H1 (cell line): ENCODE measurements around the gene CRIP1. TPM values are rescaled to one million over a fixed set of nuclear protein-coding genes. Genes with fewer than 3 reads are reported as not detected.

Experiments
- CTCF ChIA-PET: fragments of 300-600 bp; sonication (Branson Sonifier 250); formaldehyde crosslinking; loops from one replicate; lab custom pipeline; 2021; ENCODE audit not compliant: partially characterized antibody; lab: Charles Lee
- POLR2A ChIA-PET: fragments of 300-600 bp; sonication (Branson Sonifier 250); formaldehyde crosslinking; loops from one replicate; lab custom pipeline; 2021; ENCODE audit warnings: inconsistent platforms; ENCODE audit not compliant: partially characterized antibody; lab: Charles Lee
- DNase-seq, 2 experiments: peaks; one replicate each; pipeline versions ENCODE4 v3.0.0 to v3.0.0-alpha.2; 2010 to 2022; ENCODE audit warnings: low spot score in 2 of 2, low read depth in 1 of 2, mixed read lengths in 1 of 2
- FAIRE-seq: peaks from 2 replicates; lab custom pipeline; 2011; peaks lifted over from hg19 to GRCh38; lab: Jason Lieb, UNC
- H2AFZ ChIP-seq: 2 replicates; pipeline ENCODE4 v1.8.1; 2012; ENCODE audit warnings: low read length, inconsistent platforms
- H2AK5ac ChIP-seq: 2 replicates; pipeline ENCODE4 v1.6.1; 2013; ENCODE audit warnings: low read depth, low read length
- H2BK120ac ChIP-seq: replicated peaks from 2 replicates; pipeline ENCODE3; 2013; ENCODE audit warnings: low read depth, low read length, inconsistent platforms
- H2BK12ac ChIP-seq: 2 replicates; pipeline ENCODE4 v1.6.1; 2013; ENCODE audit warnings: low read depth, low read length
- H2BK15ac ChIP-seq: 2 replicates; pipeline ENCODE4 v1.6.1; 2013; ENCODE audit warnings: low read length
- H2BK20ac ChIP-seq: 2 replicates; pipeline ENCODE4 v1.6.1; 2013; ENCODE audit warnings: low read length
- H2BK5ac ChIP-seq: 2 replicates; pipeline ENCODE4 v1.6.1; 2013; ENCODE audit warnings: low read depth, low read length
- H3K14ac ChIP-seq: 2 replicates; pipeline ENCODE4 v1.6.1; 2013; ENCODE audit warnings: inconsistent platforms; ENCODE audit not compliant: insufficient read length
- H3K18ac ChIP-seq: 2 replicates; pipeline ENCODE4 v1.6.1; 2013; ENCODE audit warnings: low read length; ENCODE audit errors: extremely low read depth
- H3K23ac ChIP-seq: 2 replicates; pipeline ENCODE4 v1.6.1; 2013; ENCODE audit warnings: inconsistent platforms; ENCODE audit not compliant: insufficient read length
- H3K23me2 ChIP-seq: 2 replicates; pipeline ENCODE4 v1.6.1; 2013; ENCODE audit warnings: low read depth, low read length
- H3K27ac ChIP-seq: 2 replicates; pipeline ENCODE4 v1.6.1; 2011; ENCODE audit warnings: low read depth, low read length, inconsistent platforms
- H3K27me3 ChIP-seq, 4 experiments: replicated peaks in 1 of 4; 1 replicate in 1 of 4; 2 replicates in 3 of 4; pipeline versions ENCODE4 v1.6.1 to v1.8.1; 2011 to 2013; ENCODE audit warnings: low read length in 3 of 4, mild to moderate bottlenecking in 3 of 4, inconsistent platforms in 2 of 4, mixed read lengths in 2 of 4, moderate library complexity in 1 of 4; ENCODE audit not compliant: control insufficient read depth in 3 of 4, insufficient read depth in 3 of 4; ENCODE audit errors: extremely low read depth in 1 of 4
- H3K36me3 ChIP-seq, 4 experiments: 2 replicates each; pipeline versions ENCODE4 v1.6.1 to v1.8.1; 2011 to 2013; ENCODE audit warnings: mild to moderate bottlenecking in 4 of 4, low read length in 3 of 4, moderate library complexity in 2 of 4, control low read depth in 1 of 4, inconsistent platforms in 1 of 4; ENCODE audit not compliant: insufficient read depth in 4 of 4, control insufficient read depth in 2 of 4
- H3K4ac ChIP-seq: replicated peaks from 2 replicates; pipeline ENCODE3; 2013; ENCODE audit warnings: low read length, low read depth, mixed read lengths, inconsistent platforms; ENCODE audit not compliant: insufficient read length
- H3K4me1 ChIP-seq, 4 experiments: replicated peaks in 1 of 4; 1 replicate in 1 of 4; 2 replicates in 3 of 4; pipeline versions ENCODE4 v1.6.1 to v1.8.1; 2011 to 2013; ENCODE audit warnings: low read length in 3 of 4, inconsistent platforms in 2 of 4, mixed read lengths in 1 of 4; ENCODE audit not compliant: insufficient read depth in 4 of 4, control insufficient read depth in 3 of 4
- H3K4me2 ChIP-seq, 2 experiments: 2 replicates each; pipeline versions ENCODE4 v1.6.1 to v1.8.1; 2011 to 2013; ENCODE audit warnings: low read depth in 2 of 2, low read length in 2 of 2, control low read depth in 1 of 2, inconsistent platforms in 1 of 2, mild to moderate bottlenecking in 1 of 2; ENCODE audit not compliant: insufficient read depth in 1 of 2
- H3K4me3 ChIP-seq, 4 experiments: fragments of 200-600, 300-600 bp in 1 of 4; sonication (generic), shearing (Covaris generic), sonication (Bioruptor Twin) in 1 of 4; 2 replicates each; pipeline versions ENCODE4 v1.5.1 to v1.8.1; 2011 to 2016; ENCODE audit warnings: low read length in 4 of 4, low read depth in 3 of 4, control low read depth in 2 of 4, inconsistent platforms in 2 of 4, mild to moderate bottlenecking in 2 of 4, mixed read lengths in 1 of 4, moderate library complexity in 1 of 4; ENCODE audit not compliant: insufficient read depth in 2 of 4; ENCODE audit errors: extremely low read depth in 1 of 4
- H3K56ac ChIP-seq: replicated peaks from 2 replicates; pipeline ENCODE3; 2013; ENCODE audit warnings: low read depth, mild to moderate bottlenecking, mixed read lengths, low read length, inconsistent platforms; ENCODE audit not compliant: insufficient read length
- H3K79me1 ChIP-seq: 2 replicates; pipeline ENCODE4 v1.6.1; 2013; ENCODE audit warnings: low read depth, low read length, control low read depth
- H3K79me2 ChIP-seq, 2 experiments: 2 replicates each; pipeline versions ENCODE4 v1.6.1 to v1.8.1; 2012 to 2013; ENCODE audit warnings: low read length in 2 of 2, mild to moderate bottlenecking in 2 of 2, inconsistent platforms in 1 of 2; ENCODE audit not compliant: insufficient read depth in 2 of 2, control insufficient read depth in 1 of 2
- H3K9ac ChIP-seq, 4 experiments: replicated peaks in 1 of 4; 1 replicate in 1 of 4; 2 replicates in 3 of 4; pipeline versions ENCODE4 v1.6.1 to v1.8.1; 2011 to 2013; ENCODE audit warnings: low read depth in 3 of 4, low read length in 3 of 4, control low read depth in 2 of 4, mild to moderate bottlenecking in 2 of 4, moderate library complexity in 2 of 4, inconsistent platforms in 1 of 4; ENCODE audit errors: extremely low read depth in 1 of 4
- H3K9me3 ChIP-seq, 2 experiments: 2 replicates each; pipeline versions ENCODE4 v1.6.1 to v1.8.1; 2012 to 2013; ENCODE audit warnings: mild to moderate bottlenecking in 2 of 2, moderate library complexity in 2 of 2, control low read depth in 1 of 2, inconsistent platforms in 1 of 2, low read depth in 1 of 2, low read length in 1 of 2, mixed read lengths in 1 of 2; ENCODE audit not compliant: insufficient read depth in 2 of 2
- H4K20me1 ChIP-seq, 2 experiments: replicated peaks in 1 of 2; 2 replicates each; pipeline versions ENCODE3 to v1.8.1; 2011 to 2013; ENCODE audit warnings: inconsistent platforms in 2 of 2, low read length in 2 of 2, mild to moderate bottlenecking in 1 of 2; ENCODE audit not compliant: insufficient read depth in 2 of 2, control insufficient read depth in 1 of 2
- H4K5ac ChIP-seq: 2 replicates; pipeline ENCODE4 v1.6.1; 2013; ENCODE audit warnings: low read length, low read depth, mixed read lengths, inconsistent platforms; ENCODE audit not compliant: insufficient read length
- H4K8ac ChIP-seq: 2 replicates; pipeline ENCODE4 v1.8.0; 2013; ENCODE audit warnings: mild to moderate bottlenecking, moderate library complexity, low read length, inconsistent platforms; ENCODE audit not compliant: insufficient read depth; ENCODE audit errors: extremely low read depth
- H4K91ac ChIP-seq: replicated peaks from 2 replicates; pipeline ENCODE3; 2013; ENCODE audit warnings: low read length, mixed read lengths, inconsistent platforms; ENCODE audit not compliant: insufficient read length
- KDM5A ChIP-seq: fragments of 200-600 bp; IDR thresholded peaks from 2 replicates; pipeline ENCODE4 v1.7.1; 2012; ENCODE audit warnings: mild to moderate bottlenecking, low read length, inconsistent platforms, mixed read lengths
- WGBS, 2 experiments: shearing (Covaris generic) in 1 of 2; methylation state at CpG; one replicate each; pipeline versions ENCODE4 v1.1.6 to v1.1.7; 2013 to 2015; ENCODE audit warnings: low lambda C conversion rate in 2 of 2, mixed read lengths in 2 of 2, inconsistent platforms in 1 of 2, low coverage in 1 of 2, missing lambda C conversion rate in 1 of 2; ENCODE audit not compliant: insufficient replicate concordance in 2 of 2, insufficient coverage in 1 of 2, insufficient read length in 1 of 2; ENCODE audit errors: extremely low coverage in 1 of 2, missing lambda C conversion rate in 1 of 2; 5-methylcytosine and 5-hydroxymethylcytosine counted together
- polyA plus RNA-seq, 7 experiments: library from polyadenylated mRNA; depleted of rRNA in 3 of 7; stranded (reverse) in 5 of 7; unstranded in 2 of 7; fragments of >200 nt in 5 of 7; fragments of 200-250 nt in 2 of 7; gene quantifications; 1 replicate in 5 of 7; 2 replicates in 1 of 7; 4 replicates in 1 of 7; pipeline versions ENCODE4 v1.2.1 to v1.2.3, GENCODE V29; 2011 to 2013; ENCODE audit warnings: missing spikeins in 2 of 7, mixed read lengths in 2 of 7
- total RNA-seq: library from RNA; stranded (reverse); fragmentation: NEBNext Ultra II Directional; extraction: Animal tissue kit (Norgen Biotek cat#: 25700); gene quantifications from 2 replicates; pipeline ENCODE4 v1.2.1, GENCODE V29; 2021

The CRIP1 gene
- total and polyA plus RNA-seq, 2 of the 8 experiments (the other 6 are each of a cell fraction or from before 2014, with no cell fraction given), result 1.2 to 2.2 TPM

- Histone ChIP-seq H3K23me2 (no peaks in the 10 kb centered on the region), H4K8ac (no peak overlapping the region), H3K4ac (no peak overlapping the region), H3K4me2 (no peak overlapping the region), H3K4me1 (no peaks in the 10 kb centered on the region), H2AK5ac (no peak overlapping the region), H4K20me1 (no peaks in the 10 kb centered on the region), H3K23ac (no peak overlapping the region), H2BK15ac (no peak overlapping the region), H3K9me3 (peaks cover 20 to 87% of the 10 kb centered on the region in 2 experiments; a peak in 3 of 4 replicates), H3K79me2 (no peaks in the 10 kb centered on the region), H3K36me3 (no peaks in the 10 kb centered on the region), H3K9ac (no peak overlapping the region), H3K27ac (no peak overlapping the region), H4K5ac (no peak overlapping the region), H2BK5ac (no peak overlapping the region), H3K27me3 (no peaks in the 10 kb centered on the region; a peak in 1 of 7 replicates), H2AFZ (no peak overlapping the region), H3K14ac (no peak overlapping the region), H2BK120ac (no peak overlapping the region), H4K91ac (no peak overlapping the region), H3K79me1 (no peaks in the 10 kb centered on the region), H3K18ac (no peak overlapping the region), H3K56ac (no peak overlapping the region), H2BK12ac (no peak overlapping the region), H3K4me3 (no peak overlapping the region), H2BK20ac (no peak overlapping the region)
- ChIA-PET CTCF (interaction anchor here (0.7 to 2.9 kb wide), 5 partner anchors 8 to 464 kb away, joined by 3 to 21 read pairs (median 4); no protein-coding TSS in a partner anchor), POLR2A (no interaction called here)
- WGBS, 2 experiments, result 83% methylated on average over 34 of the region's 34 CpGs; no CpG with 5 or more reads in 1 of the 2 experiments
- no peak for DNase-seq
- no peak for FAIRE-seq
- no peak for TF ChIP-seq KDM5A
Observed at GRCh38 chr14:105536691-105537579, 50.2 kb downstream of the CRIP1 start.
